IMR-90 (cell line): Measurements from ENCODE around the gene VWA8.

Experiments
- CEBPB ChIP-seq: IDR thresholded peaks from 2 replicates; pipeline ENCODE4 v1.6.1; 2012; ENCODE audit warnings: low read depth, low read length, improper control_type of control experiment
- FOS ChIP-seq: fragments of 150-350 bp; IDR thresholded peaks from 2 replicates; pipeline ENCODE4 v1.6.1; 2016; ENCODE audit warnings: low read depth, low read length
- TF ChIP-seq, protein P1 (sequence below): conservative IDR thresholded peaks from 2 replicates; pipeline ENCODE4 v1.5.1; 2012; ENCODE audit warnings: mild to moderate bottlenecking, low read depth, low read length, improper control_type of control experiment

DNA sequence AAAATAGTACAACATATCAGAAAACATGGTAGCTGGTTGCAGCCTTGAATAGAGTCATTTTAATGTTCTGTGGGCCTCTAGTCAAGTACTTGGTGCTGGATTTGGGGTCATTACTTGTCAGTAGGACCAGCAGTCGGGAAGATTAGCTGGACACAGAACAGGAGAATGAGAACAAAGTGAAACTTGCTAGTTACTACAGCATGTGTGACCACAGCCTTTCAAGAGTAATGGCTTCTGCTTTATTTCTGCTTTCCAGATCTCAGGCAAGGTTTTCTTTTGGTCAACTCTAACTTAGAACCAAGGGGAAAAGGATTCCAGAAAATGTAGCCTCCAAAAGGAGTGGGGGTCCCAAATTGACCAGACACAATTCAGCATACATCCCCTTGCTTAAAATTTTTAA is 17.1 kb upstream of the VWA8 start:
- TF ChIP-seq, protein P1, sequence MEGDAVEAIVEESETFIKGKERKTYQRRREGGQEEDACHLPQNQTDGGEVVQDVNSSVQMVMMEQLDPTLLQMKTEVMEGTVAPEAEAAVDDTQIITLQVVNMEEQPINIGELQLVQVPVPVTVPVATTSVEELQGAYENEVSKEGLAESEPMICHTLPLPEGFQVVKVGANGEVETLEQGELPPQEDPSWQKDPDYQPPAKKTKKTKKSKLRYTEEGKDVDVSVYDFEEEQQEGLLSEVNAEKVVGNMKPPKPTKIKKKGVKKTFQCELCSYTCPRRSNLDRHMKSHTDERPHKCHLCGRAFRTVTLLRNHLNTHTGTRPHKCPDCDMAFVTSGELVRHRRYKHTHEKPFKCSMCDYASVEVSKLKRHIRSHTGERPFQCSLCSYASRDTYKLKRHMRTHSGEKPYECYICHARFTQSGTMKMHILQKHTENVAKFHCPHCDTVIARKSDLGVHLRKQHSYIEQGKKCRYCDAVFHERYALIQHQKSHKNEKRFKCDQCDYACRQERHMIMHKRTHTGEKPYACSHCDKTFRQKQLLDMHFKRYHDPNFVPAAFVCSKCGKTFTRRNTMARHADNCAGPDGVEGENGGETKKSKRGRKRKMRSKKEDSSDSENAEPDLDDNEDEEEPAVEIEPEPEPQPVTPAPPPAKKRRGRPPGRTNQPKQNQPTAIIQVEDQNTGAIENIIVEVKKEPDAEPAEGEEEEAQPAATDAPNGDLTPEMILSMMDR, result no peak
- TF ChIP-seq CEBPB (no peak), FOS (no peak)
